ENCODE data around the gene LTBP2.

The LTBP2 gene

DNA sequence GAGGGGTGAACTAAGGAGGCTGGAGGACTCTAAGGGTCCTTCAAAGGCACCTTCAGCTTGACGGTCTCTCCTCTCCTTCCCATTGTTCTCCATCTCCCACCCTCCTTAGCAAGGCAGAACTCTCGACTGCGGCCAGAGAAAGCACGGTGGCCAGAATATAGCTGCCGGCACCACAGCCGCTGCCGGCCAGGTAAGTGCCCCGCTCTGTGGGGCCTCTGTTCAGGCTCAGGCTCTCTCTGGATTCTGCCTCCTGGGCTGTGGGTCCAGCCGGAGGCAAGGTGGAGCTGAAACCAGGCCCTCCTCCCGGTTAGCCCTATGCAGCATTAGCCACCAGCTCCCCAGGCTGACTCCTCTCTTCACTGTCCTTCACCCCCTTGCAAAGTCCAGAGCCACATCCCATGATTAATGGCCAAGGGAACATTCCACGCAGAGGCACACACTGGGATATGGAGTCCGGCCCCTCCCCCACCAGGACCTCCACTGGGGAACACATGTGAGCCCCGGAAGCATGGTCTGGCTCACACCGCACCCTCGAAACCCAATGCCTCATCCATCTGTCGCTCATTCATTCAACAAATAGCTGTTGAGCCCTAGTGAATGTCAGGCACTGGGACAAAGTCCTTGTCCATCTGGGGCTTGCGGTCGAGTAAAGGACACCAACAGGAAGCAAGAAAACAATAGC is 25.2 kb downstream of the LTBP2 start:
- no peak for DNase-seq

DNA sequence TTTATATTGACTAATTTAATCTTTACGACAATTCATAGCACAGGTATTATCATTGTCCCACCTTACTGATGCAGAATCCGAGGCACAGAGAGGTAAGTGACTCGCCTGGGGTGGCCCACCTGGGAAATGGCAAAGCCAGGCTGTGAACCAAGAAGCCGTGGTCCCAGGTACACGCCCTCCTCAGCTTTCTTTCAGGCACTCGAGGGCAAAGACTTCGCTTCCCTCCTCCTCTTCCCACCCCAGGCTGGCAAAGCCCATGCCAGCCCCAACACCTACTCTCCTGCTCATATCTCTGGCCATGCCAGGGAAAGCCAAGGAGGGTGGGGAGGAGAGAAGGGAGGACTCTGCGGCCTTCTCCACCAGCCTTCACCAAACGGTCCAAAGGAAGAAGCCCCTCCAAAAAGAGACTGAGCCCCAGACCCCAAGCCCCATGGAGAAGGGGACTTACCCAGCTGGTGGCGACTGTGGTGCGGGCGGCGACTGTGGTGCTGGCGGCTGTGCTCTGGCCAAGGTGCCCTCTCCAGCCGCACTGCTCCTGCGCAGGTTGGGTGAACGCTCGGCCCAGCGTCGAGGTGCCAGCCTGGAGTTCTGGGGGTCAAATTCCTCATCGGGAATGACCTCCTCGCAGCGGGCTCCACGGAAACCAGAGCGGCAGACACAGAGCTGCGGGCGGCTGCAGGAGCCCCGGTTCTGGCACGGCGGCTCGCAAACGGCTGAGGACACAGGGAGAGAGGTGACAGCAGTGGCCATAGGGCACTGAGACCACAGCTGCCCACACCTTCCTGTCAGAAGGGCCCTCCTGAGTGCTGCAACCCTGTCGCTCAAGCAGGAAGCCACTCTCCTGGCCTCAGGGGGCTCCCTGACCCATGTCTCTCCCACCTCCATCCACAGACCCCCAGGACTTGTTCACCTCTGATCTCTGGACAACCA is 26.4 kb downstream of the LTBP2 start:
- no peak for DNase-seq

DNA sequence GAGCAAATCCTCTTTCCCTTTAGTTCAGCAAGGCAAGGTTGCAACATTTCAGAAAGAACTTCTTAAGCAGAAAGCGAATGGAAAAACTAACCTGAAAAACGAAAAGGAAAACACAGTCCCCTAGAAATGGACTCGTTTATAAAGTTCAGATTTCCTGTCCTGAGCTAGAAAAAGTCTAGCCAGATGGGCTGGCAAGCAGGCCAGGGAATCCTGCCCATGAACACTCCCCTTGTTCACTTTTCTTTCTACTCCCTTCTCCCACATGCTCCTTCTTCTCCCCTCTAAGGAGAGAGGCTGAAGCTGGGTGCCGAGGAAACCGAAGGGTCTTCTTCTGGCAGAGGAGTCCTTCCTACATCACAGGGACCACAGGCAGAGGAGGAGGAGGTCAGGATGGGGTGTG is 27.1 kb downstream of the LTBP2 start:
- no peak for DNase-seq

DNA sequence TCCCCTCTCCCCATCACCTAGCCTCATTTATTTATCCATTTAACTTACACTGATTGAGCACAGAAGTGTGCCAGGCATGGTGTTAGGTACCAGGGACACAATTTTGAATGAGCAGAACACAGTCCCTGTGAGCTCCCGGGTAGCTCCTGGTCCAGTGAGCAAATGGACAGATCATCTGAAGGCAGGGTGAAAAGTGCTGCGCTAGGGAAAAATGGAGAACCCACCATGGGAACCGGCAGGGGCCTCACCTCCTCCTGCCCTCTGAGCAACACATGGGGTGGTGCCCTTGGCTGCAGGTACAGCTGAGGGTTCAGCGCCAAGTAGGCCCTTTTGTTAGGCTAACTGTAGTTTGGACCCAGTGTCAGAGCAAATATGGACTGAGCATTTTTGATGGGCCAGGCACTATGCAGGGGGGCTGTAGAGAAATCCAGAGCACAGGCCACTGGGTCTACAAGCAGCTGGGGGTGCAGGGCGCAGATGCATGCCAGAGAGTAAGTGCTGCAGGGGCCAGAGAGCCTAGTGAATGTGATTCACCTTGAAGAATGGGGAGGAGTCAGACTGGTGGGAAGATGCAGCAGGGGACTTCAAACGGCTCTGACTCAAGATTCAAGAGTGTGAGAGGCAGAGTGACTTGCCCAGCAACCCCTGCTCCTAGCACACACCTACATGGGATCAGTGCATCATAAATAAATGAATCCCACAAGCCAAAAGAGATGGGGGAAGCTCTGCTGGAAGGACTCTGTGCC is 28.2 kb downstream of the LTBP2 start:
- DNase-seq, result no peak

DNA sequence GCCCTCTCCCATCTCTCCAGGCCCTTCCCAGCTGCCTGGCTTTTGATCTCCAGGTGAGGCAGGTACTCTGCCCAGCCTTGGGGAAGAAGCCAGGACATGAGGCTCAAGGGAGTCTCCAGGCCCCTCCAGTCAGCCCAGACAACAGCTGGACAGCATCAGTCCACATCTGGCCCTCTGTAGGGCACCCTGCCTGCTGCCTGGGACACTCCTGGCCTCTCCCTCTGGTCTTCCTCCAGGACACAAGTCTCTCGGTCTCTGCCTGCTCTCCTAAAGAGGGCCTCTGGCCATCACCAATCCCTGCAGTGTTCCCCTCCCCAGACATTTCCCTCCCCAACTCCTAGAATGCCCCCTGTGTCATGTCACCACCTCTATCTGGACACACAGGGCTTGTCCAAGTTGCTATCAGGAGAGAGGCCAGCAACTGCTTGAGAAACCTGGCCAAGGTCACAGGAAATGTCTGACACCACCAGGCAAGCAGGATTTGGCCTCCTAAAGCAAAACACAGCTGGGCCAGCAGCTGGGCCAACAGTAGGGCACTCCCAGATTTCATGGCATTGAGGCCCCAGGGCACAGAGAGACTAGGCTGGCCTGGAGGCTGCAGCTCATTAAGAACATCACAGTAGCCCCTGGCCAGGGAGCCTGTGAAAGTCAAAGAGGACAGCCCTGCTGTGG is 29.0 kb downstream of the LTBP2 start:
- no peak for DNase-seq

DNA sequence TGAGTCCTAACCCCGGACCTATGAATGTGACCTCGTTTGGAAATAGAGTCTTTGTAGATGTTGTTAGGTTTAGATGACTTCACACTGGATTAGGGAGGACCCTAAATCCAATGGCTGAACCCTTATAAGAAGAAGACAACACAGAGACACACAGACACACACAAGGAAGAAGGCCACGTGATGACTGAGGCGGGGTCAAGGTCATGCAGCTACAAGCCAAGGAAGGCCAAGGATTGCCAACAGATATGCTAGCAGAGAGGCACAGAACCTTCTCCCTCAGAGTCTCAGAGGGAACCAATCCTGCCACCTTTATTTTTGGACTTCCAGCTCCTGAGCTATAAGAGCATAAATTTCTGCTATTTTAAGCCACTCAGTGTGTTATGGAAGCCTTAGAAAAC is 31.8 kb downstream of the LTBP2 start:
- no peak for DNase-seq

DNA sequence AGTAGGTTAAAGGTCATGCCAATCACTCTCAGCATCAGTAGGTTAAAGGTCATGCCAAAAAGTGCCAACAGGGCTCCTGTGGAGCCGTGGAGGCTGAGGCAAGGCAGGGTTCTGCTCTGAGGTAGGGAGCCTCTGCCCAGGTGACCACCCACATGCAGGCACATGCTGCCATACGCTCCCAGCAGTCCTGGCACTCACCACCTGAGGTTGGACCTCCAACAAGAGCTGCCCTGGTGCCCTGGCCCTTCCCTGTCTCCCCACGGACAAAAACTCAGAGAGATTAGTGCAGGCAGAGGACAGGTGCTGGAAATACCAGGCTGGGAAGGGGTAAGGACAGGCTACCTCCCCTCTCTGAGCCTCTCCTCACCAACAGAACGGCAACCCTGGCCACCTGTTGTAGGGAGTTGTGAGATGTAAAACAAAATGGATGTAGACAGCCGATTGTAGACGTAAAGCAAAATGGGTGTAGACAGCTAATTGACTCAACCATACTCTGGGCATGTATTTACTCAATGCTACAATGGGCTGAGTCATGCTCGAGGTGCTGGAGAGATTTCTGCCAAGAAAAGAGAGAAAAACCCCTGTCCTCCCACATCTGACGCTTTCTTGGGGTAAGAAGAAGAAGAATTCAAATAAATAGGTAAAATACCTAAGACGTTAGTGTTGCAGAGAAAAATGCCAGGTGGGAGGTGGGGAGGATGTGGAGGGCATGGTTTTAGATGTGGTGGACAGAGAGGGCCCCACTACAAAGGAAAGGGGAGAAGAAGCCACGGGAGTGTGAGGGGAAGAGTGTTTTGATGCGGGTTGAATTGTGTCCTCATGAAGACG is 32.4 kb downstream of the LTBP2 start:
- no peak for DNase-seq

DNA sequence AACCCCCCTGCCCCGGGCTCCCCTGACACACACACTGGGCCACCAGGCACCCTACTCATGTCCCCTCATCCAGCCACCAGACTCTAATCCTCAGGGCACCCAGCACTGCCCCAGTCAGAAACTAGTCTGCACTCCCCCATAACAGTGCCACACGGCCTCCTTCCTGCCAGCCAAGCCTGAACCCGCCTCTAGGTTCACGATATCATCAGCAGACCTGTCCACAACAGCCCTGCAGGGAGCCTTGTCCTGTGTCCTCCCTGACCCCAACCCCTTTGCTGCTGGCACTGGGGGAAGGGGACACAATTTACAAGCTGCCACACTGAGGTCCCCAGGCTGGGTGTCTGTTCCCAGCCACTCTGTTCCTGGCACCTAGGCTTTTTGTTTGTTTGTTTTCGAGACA is 33.6 kb downstream of the LTBP2 start:
- DNase-seq, result no peak

DNA sequence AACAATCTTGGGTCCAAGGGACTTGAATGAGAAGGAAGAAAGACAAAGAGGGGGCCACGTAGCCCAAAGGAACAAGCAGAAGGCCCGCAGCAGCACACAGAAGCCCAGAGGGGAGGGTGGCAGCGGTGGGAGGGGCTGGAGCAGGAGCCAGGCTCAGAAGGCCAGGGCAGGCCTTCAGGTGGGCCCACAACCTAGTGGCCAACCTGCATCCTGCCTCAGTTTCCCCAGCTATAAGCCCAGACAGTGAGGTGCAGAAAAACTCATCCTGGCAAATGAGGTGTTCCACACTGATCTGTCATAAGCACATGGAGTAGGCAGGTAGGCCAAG is 34.1 kb downstream of the LTBP2 start:
- DNase-seq, result no peak

DNA sequence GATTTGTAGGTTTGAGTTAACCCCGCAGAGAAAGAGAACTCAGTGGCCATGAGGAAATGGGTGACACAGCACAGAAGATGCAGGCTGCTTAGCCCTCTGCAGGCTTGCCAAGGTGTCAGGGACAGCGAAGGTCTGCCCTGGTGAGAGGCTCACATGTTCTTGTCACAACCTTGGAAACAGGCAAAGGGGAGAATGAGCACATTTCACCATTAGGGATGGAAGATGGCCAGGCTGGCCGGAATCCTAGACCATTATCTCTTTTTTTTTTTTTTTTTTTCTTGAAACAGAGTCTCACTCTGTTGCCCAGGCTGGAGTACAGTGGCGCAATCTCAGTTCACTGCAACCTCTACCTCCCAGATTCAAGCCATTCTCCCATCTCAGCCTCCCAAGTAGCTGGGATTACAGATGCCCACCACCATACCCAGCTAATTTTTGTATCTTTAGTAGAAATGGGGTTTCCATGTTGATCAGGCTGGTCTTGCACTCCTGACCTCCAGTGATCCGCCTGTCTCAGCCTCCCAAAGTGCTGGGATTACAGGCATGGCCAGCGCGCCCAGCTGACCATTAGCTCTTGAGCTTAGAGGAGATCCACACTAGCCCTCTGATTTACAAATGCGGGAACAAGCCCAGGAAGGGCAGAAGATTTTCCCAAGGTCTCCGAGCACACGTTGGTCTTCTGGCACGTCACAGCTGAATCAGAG is 34.6 kb downstream of the LTBP2 start:
- no peak for DNase-seq

DNA sequence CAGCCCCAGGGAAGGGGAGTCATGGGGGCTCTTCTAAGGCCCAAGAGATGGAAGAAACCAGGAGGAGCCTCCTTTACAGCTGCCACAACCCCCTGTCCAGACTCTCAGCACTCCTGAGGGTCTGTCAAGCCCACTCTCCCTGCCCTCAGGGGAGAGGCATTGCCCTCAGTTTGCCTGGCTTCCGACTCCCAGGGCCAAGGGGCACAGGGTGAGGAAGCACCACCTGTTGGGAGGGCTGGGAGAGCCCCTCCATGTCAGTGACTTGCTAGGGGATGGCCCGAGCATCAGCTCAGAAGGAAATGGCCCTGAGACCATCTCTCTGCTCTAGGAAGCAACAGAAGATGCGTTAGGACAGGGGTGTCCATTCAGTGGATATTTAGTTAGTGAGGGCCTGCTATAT is 36.1 kb downstream of the LTBP2 start:
- no peak for DNase-seq

DNA sequence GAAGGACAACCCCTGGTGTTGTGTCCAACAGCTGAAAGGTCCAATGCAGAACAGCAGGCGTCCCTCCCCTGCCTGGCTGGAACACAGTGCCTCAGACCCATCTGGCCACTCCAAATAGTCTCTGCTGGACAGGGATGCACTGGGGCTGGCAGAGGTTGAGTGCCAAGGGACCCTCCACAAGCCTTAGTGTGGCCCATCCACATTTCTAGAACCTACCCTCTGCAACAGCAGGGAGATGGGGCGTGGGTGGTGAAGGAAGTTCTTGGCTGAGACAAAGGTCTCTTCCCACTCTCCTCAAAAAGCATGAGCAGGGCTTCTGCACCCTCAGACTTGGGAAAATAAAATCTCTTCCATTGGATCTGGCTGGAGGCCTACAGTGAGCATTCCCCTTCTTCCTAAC is 36.5 kb downstream of the LTBP2 start:
- no peak for DNase-seq

DNA sequence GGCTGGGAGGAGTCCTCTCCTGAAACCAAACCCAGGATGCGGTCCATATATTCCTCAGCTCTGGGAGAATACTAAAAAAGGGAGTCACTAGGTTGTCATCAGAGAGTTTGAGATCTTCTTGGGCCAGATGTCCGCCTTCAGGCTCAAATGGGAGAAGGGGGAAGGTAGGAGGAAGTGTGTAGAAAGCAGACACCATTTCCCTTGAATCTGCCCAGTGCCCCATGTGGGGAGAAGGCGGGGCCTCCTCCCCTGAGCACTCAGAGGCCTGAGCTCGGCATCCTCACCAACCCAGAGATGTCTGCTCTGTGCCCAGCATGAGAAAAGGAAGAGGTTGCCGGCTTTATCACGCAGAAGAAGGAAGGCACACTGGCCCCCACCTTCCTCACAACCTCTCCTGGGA is 37.3 kb downstream of the LTBP2 start:
- no peak for DNase-seq

DNA sequence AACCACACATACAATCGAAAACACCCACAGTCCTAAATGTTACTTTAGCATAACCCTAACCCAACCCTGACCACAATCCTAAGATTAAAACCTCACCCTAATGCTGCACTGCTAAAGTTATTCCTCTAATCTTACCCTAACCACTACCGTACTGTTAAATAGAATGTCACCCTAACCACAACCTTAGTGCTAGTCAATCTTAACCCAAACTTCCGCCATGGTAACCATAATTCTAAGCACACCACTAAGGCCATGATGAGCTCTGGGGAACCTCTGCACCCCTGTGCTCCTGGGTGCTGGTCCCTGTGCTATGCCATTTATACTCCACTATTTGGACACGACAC is 38.0 kb downstream of the LTBP2 start:
- no peak for DNase-seq

DNA sequence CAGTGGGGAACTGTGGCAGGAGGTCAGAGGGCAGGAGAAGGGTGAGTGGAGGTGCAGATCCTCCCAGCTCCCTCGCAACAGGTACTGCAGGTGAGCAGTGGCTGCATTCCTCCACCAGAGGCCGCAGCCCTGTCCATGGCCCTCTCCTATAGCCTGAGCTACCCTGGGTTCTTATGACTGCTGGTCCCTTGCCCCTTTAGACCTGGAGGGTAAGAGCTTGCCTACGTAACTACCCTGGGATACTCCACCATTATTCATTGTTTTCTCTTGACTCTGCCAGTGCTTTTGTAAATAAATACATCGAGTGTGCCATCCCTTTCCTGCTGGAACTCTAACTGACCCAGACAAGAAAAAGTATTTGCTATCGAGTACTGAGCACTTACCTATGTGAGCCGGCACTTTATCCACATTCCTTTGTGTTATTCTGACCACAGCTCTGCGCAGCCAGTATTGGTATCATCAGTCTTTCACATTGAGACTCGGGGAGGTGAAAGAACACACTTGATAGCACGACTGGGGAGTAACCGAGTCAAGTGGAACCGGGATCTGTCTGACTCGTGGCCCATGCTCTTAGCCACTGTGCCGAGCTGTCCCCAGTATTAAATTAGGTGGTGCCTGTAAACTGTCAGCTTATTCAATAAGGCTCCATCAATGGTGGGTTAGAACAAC is 38.5 kb downstream of the LTBP2 start:
- peak; percentile 71 for DNase-seq

DNA sequence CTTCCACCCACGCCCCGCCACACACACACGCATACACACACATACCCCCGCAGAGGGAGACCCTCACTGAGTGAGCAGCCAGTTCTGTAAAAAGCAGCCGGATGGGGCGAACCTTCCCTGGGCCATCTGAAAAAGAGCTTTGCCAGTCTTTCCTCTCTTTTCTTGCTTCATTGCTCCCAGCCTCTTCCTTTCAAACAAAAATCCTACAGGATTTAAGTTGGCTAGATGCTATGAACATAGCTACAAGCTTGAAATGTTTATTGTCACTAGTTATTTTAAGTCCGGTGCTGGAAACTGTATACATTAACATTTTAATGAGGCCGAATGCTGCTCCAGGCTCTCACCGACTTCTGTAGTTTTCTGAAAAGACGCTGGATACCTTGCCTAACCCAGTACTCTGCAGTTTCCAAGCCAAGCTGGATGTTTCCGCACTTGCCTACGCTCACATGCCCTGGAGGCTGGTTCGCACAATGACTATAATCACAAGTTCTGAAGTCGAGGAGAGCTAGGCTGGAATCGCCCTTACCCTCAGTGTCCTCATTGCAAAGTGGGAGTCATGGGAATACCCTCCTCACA is 39.2 kb downstream of the LTBP2 start:
- peak; percentile 47 for DNase-seq

DNA sequence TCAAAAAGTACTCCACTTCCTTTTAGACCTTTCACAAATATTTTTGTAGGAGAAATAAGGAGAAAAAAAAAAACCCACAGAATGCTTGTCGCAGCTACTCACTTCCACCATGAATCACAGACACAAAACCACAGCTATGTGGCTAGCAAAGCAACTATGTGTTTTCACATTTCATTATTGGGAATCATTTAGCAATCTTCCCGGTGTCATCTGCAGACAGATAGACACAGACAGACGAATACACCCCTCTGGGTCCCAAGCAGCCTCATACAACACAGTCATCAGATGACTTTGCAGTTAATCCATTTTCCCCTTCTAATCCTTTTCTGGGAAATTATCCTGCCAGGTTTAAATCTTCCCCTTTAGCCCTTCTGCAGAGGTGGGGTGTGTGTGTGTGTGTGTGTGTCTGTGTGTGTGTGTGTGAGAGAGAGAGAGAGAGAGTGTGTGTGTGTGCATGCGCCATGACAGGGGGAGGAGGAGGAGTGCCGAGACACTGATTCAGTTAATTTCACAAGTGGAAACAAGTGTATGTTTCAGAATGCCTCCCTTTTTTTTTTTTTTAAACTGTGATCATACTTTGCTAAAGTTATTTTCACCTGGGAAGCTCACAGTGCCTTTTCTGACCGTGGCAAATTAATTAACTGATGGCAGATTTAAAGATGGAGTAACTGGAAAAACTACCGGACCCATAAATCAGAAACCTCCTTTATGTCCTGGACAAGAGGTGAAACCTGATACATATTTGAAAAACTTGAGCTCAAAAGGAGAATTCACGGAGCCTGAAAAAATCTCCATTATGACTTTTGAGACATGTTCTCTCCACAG is 39.9 kb downstream of the LTBP2 start:
- peak; percentile 81 for DNase-seq

DNA sequence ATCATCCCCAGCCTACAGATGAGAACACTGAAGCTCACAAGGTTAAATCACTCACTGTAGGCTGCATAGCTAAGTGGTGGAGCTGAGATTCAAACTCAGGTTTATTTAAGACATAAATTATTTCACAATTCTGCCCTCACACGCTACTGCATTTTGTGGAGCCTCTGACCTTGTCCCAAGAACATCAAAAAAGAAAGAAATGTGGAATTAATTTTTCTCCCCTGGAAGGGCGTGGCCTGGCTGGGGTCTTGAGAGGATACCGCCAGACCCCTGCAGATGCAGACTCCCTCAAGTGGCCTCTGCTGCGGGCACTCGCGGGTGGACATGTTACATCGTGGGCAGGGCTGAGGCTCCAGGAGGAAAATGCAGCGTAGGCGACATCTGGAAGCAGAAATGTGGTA is 40.6 kb downstream of the LTBP2 start:
- DNase-seq, result no peak

DNA sequence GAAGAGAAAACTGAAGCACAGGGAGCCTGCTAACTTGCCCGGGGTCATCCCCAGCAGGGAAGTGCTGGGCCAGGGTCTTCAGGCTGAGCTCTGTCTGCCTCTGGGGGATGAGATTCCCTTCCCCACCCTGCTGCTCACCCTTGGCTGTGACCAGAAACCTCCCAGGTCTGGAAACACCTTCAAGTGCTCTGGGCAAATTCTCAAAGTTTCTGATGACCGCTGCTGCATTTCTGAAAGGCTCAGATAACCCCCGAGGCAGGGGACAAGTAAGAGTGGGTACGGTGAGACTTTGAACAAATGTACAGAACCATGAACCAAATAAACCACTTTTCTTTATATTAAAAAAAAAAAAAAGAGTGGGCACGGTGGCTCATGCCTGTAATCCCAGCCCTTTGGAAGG is 41.3 kb downstream of the LTBP2 start:
- no peak for DNase-seq

Measured in NCI-H510A treated with DMSO at 0.1 percent for 48 hours (cell line).